Ishikawa (cell line): Measurements from ENCODE around the gene HOXB5.

Source experiments
- CEBPB ChIP-seq: IDR thresholded peaks from 2 replicates; pipeline ENCODE4 v1.6.1; 2012
- CREB1 ChIP-seq: IDR thresholded peaks from 2 replicates; pipeline ENCODE4 v1.6.1; 2012; ENCODE audit warnings: low read depth
- EGR1 ChIP-seq: IDR thresholded peaks from 2 replicates; pipeline ENCODE4 v1.6.1; 2012
- EP300 ChIP-seq: IDR thresholded peaks from 2 replicates; pipeline ENCODE4 v1.6.1; 2012; ENCODE audit warnings: borderline replicate concordance
- FOXM1 ChIP-seq: IDR thresholded peaks from 2 replicates; pipeline ENCODE4 v1.6.1; 2012; ENCODE audit warnings: low read depth, borderline replicate concordance
- MAX ChIP-seq: IDR thresholded peaks from 2 replicates; pipeline ENCODE4 v1.6.1; 2012
- NFIC ChIP-seq: IDR thresholded peaks from 2 replicates; pipeline ENCODE4 v1.6.1; 2012
- RAD21 ChIP-seq: IDR thresholded peaks from 2 replicates; pipeline ENCODE4 v1.6.1; 2012; ENCODE audit warnings: low read depth
- REST ChIP-seq: IDR thresholded peaks from 2 replicates; pipeline ENCODE4 v1.6.1; 2012; ENCODE audit warnings: low read depth, mild to moderate bottlenecking
- TAF1 ChIP-seq: IDR thresholded peaks from 2 replicates; pipeline ENCODE4 v1.6.1; 2012; ENCODE audit warnings: low read depth, mild to moderate bottlenecking
- TCF12 ChIP-seq: IDR thresholded peaks from 2 replicates; pipeline ENCODE4 v1.6.1; 2012; ENCODE audit warnings: low read depth
- TEAD4 ChIP-seq: IDR thresholded peaks from 2 replicates; pipeline ENCODE4 v1.6.1; 2012
- USF1 ChIP-seq: IDR thresholded peaks from 2 replicates; pipeline ENCODE4 v1.6.1; 2012
- YY1 ChIP-seq: IDR thresholded peaks from 2 replicates; pipeline ENCODE4 v1.6.1; 2012; ENCODE audit warnings: low read depth
- ZBTB7A ChIP-seq: IDR thresholded peaks from 2 replicates; pipeline ENCODE4 v1.6.1; 2012; ENCODE audit warnings: low read depth

The HOXB5 gene

GRCh38 chr17:48627623-48628521 is 34.3 kb upstream of the HOXB5 start:
- TF ChIP-seq RAD21 (no peak), ZBTB7A (no peak), CREB1 (no peak), EP300 (no peak), USF1 (no peak), NFIC (no peak), FOXM1 (no peak), EGR1 (no peak), TCF12 (no peak), YY1 (no peak), MAX (no peak), CEBPB (no peak), REST (no peak)

DNA sequence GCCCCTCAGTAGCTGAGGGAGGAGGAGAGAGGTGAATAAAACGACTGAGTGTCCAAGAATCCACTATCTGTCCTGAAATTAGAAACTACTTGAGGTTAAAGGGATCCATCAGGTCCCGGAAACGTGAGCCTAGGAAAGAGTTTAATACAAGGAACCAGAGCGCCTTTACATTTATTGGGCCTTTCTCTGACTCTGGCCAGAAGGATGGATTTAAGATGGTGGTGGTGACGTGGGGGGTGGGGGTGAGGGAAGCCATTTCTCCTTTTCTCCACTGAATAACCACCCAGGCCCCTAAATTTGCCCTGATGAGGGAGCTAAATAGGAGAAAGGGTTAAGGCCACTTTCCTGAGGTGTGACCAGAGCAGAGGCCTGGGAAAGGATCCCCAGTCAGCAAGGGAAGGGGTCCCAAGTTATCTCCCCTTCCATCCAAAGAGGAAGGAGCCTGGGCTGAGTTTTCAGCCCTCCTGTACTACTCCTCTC is 33.6 kb upstream of the HOXB5 start:
- TF ChIP-seq TAF1 (no peak), YY1 (no peak), EGR1 (no peak)

- TF ChIP-seq TAF1: no peak
- 0 out of 2 replicates have a peak, but pooled peaks have one; percentile 33 for TF ChIP-seq CEBPB
- TF ChIP-seq CREB1: peak; percentile 5; the same call in 1 of the 2 replicates
- peak; percentile 87 for TF ChIP-seq EGR1
- no peak for TF ChIP-seq USF1
- TF ChIP-seq YY1: 0 out of 2 replicates have a peak, but pooled peaks have one; percentile 39
Measured at GRCh38 chr17:48626245-48627117, 32.9 kb upstream of the HOXB5 start, which contains the start of gene HOXB9. HOXB9 (minus strand) TSS chr17:48626358; CDS start chr17:48626269, 89 bp downstream.

DNA sequence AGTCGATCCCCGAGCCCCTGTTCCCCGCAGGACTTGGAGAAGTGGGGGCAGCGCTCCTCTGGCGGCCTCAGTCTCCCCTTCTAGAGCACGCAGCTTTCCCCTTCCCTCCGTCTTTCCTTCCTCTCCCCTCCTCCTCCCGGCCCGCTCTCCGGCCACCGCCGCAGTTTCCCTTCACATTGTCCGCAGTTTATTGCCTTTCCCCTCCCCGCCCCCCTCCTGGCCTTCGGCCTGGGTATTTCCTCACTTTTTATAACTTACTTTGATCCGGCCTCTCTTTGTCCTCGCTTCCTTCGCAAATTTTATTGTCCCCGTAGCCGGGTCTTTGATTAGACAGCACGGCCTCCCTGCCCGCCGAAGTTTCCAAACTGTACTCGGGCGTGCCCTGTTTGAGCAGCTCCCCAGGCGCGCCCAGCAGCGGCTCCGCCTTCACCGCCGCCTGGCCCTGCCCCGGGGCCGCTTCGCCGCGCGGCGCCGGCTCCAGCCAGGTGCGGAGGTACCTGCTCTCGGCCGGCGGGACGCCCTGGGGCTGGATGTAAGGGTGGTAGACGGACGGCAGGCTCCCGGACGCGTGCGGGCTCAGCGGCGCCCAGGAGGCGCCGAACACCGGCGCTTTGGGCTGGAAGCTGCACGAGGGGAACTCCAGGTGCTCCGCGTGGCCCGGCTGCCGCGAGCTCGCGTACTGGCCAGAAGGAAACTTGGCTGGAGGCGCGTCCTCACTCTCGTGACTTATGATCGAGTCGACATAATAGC is 32.1 kb upstream of the HOXB5 start:
- TF ChIP-seq RAD21 (no peak), MAX (peak; percentile 14; the same call in 1 of the 2 replicates), TEAD4 (no peak)

DNA sequence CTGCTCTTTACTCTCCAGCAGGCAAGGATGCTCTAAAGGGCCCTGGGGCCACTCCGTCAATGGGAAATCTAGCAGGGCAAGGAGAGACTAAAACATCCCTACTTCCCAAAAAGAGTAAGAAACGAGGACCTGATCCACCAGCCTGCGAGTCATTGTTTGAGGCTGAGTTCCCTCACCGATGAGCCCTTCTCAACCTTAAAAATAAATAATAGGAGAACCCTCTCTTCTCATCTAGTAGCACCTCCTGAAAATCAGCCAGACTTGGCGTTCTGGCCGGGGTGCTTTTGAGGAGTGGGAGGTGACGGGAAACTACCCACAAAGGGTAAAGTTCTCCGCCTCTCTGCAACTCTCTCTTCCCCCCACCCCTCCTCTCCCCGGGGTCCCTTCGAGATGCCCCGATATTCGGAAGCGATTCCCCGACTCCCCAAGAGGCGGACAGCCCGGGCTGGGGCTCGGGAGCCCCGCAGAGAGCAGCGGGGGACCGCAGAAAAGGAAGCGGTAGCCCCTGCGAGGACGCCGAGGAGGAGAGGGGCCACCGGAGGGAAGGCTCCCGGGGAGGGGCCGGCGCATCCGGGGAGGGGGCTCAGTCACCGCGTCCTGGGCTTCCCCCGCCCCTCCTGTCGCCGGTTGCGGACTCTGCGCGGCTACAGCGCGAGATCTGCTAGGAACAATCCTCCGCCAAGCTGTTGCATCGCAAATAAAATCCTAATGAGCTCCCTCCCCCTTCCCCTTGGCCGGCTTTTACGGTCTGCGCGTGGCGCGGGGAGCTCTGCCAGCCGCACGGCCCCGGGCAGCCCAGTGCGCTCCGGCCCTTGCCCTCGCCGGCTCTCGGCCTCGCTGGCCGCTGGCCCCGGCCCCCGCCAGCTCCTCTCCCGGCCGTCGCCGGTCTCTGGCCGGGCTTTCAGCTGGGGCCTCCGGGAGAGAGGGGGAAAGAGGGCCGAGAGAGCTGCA is 31.2 kb upstream of the HOXB5 start:
- no peak for TF ChIP-seq MAX
- no peak for TF ChIP-seq EGR1
- no peak for TF ChIP-seq RAD21
- TF ChIP-seq EP300: no peak
- TF ChIP-seq TAF1: no peak
- no peak for TF ChIP-seq ZBTB7A
- no peak for TF ChIP-seq FOXM1
- no peak for TF ChIP-seq YY1
- TF ChIP-seq REST: no peak
- no peak for TF ChIP-seq CEBPB
- TF ChIP-seq NFIC: no peak
- TF ChIP-seq TEAD4: no peak
- TF ChIP-seq CREB1: no peak
